RWPE1 (cell line): ENCODE data around the gene EFCAB11.

ENCODE experiments used
- CTCF ChIA-PET: fragments of 350-600 bp; sonication (Branson Sonifier 250); formaldehyde crosslinking; extraction: SDS; loops from one replicate; lab custom pipeline; 2021; lab: Yijun Ruan, JAX
- POLR2A ChIA-PET: fragments of 400-600 bp; formaldehyde crosslinking; extraction: SDS; loops from one replicate; lab custom pipeline; 2020; ENCODE audit warnings: antibody characterized with exemption; ENCODE audit not compliant: low non-redundant PET; lab: Yijun Ruan, JAX
- DNase-seq: peaks from one replicate; pipeline ENCODE4 v3.0.0; 2012; ENCODE audit warnings: low spot score
- H3K27ac ChIP-seq: fragments of 450-650 bp; 2 replicates; pipeline ENCODE4 v1.5.1; 2017
- TF ChIP-seq, protein P1 (sequence below): fragments of 450-650 bp; conservative IDR thresholded peaks from 2 replicates; pipeline ENCODE4 v1.5.1; 2017; ENCODE audit warnings: low read depth, mild to moderate bottlenecking

Gene EFCAB11

DNA sequence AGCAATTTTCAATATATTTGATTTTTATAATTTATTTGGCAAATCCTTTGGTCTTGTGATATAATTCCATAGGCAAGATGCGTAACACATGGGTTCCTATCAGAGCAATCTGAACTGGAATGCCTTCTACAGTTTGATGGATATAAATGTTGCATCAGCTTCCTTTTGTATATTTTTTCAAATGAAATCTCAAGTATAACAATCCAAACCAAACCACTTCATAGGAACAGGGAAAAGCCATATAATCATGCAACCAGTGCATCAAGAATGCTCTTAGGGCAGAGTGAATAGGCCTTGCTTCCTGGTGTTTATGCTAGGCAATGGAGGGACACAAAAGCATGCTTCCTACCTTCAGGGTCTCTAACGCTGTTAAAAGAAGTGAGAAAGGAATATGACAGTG is 34.5 kb downstream of the EFCAB11 start:
- no peak overlapping the region for H3K27ac ChIP-seq
- ChIA-PET CTCF (interaction anchor here (1.1 kb wide), 1 partner anchor 53 kb away, joined by 3 read pairs; no protein-coding TSS in a partner anchor), POLR2A (no interaction called here)
- TF ChIP-seq, protein P1, sequence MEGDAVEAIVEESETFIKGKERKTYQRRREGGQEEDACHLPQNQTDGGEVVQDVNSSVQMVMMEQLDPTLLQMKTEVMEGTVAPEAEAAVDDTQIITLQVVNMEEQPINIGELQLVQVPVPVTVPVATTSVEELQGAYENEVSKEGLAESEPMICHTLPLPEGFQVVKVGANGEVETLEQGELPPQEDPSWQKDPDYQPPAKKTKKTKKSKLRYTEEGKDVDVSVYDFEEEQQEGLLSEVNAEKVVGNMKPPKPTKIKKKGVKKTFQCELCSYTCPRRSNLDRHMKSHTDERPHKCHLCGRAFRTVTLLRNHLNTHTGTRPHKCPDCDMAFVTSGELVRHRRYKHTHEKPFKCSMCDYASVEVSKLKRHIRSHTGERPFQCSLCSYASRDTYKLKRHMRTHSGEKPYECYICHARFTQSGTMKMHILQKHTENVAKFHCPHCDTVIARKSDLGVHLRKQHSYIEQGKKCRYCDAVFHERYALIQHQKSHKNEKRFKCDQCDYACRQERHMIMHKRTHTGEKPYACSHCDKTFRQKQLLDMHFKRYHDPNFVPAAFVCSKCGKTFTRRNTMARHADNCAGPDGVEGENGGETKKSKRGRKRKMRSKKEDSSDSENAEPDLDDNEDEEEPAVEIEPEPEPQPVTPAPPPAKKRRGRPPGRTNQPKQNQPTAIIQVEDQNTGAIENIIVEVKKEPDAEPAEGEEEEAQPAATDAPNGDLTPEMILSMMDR: no peak
- DNase-seq: no peak

DNA sequence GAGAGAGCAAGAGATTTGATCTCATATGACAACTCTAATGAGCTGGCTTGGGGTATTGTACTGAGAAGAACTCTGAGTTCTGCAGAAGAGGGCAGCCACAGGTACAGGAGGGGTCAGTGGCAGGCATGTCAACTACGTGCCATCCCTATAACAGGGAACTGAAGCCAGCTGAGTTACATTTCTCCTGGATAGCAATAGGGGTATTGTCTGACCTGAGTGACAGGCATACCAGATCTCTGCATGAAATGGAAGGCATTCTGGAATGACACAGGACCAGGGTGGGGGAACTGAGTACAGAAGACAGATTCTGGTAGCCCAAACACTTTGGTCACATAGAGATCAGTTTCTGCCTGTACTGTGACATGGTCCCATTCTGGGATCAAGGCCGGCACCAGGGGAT is 35.8 kb downstream of the EFCAB11 start:
- TF ChIP-seq, protein P1: no peak
- CTCF ChIA-PET: no interaction called here
- POLR2A ChIA-PET: no interaction called here
- no peak overlapping the region for H3K27ac ChIP-seq
- no peak for DNase-seq

DNA sequence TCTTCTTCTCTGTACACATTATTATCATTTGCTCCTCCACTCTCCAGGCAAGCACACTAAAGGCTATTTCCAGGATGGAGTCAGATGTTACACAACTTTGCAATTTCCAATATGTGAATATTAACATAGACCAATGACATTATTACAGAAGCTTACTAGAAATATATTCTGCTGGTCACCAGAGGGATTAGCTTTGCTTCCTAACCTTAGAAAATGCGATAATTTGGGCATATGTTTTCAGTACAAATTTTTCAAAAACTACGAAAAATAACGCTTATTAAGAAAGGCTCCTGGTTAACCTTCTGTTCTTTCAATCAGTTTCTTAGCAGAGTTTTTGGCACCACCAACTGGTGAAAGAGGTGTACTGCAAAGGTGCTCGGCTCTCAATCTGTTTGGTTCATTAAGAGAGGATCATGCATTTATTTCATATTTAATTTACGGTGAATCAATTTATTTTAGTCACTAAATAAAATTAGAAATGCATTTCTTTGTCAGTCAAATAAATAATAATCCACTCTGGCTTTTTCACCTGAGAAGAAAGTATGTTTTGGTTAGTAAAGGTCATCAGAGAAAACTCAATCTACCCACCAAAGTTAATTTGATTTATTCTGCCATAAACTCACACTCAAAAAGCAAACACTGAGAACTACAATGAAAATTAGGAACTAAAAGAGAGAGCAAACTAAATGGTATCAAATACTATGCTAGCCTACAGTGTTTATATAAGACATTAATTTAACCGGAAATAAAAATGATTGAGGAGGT is 39.2 kb downstream of the EFCAB11 start:
- TF ChIP-seq, protein P1: peak; percentile 93
- DNase-seq: peak; percentile 48
- CTCF ChIA-PET: interaction anchor here (0.5 to 0.7 kb wide), 3 partner anchors 18 to 821 kb away, joined by 3 to 4 read pairs (median 3); no protein-coding TSS in a partner anchor
- H3K27ac ChIP-seq: no peak overlapping the region
- POLR2A ChIA-PET: interaction anchor here (0.6 kb wide), 1 partner anchor 336 kb away, joined by 3 read pairs; no protein-coding TSS in a partner anchor

DNA sequence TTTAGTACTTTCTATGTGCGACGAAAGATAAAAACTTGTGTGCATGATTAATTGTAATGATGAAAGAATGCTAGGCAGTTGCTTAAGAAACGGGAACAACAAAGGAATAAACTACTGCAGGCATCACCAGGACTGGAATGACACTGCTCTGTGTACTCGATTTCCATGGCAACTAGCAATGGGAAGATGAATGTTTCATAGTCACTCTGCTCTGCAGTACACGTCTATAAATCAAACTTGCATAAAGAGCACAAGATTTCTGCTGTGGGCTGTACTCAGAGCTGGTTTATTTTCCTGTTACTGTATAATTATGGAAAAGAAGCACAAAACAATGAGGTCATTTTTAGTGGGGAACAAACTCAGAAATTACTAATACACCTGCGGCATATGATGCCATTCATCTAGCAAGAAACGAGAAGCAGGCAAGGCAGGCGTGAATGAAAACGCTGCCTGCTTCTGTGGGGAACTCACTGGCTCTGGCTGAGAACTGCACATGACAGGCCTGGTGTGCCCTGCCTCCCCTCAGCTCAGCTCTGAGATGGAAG is 41.8 kb downstream of the EFCAB11 start:
- TF ChIP-seq, protein P1: no peak
- H3K27ac ChIP-seq: peak overlapping the region; percentile 79
- peak; percentile 86 for DNase-seq
- ChIA-PET POLR2A (no interaction called here), CTCF (interaction anchor here (0.6 kb wide), 1 partner anchor 203 kb away, joined by 4 read pairs; no protein-coding TSS in a partner anchor)

DNA sequence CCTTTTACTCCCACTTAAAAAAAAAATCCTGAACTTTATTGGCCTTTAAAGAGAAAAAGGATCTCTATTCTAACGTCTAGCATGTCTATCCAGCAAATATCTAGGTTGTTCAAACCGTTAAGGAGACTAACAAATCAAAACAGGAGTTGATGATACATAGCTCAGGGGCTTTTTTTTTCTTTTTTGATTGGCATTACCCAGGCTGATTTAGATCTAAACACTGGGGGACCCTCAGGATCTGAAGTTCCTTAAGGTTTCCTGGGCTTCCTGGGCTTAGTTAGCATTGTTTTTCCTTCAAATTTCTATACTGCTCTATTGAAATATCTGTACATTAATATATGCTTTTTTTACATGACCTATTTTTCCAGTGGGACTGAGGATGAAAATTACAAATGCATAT is 42.3 kb downstream of the EFCAB11 start:
- CTCF ChIA-PET: interaction anchor here (0.6 kb wide), 1 partner anchor 203 kb away, joined by 4 read pairs; no protein-coding TSS in a partner anchor
- TF ChIP-seq, protein P1: no peak
- no peak overlapping the region for H3K27ac ChIP-seq
- DNase-seq: no peak
- POLR2A ChIA-PET: no interaction called here

DNA sequence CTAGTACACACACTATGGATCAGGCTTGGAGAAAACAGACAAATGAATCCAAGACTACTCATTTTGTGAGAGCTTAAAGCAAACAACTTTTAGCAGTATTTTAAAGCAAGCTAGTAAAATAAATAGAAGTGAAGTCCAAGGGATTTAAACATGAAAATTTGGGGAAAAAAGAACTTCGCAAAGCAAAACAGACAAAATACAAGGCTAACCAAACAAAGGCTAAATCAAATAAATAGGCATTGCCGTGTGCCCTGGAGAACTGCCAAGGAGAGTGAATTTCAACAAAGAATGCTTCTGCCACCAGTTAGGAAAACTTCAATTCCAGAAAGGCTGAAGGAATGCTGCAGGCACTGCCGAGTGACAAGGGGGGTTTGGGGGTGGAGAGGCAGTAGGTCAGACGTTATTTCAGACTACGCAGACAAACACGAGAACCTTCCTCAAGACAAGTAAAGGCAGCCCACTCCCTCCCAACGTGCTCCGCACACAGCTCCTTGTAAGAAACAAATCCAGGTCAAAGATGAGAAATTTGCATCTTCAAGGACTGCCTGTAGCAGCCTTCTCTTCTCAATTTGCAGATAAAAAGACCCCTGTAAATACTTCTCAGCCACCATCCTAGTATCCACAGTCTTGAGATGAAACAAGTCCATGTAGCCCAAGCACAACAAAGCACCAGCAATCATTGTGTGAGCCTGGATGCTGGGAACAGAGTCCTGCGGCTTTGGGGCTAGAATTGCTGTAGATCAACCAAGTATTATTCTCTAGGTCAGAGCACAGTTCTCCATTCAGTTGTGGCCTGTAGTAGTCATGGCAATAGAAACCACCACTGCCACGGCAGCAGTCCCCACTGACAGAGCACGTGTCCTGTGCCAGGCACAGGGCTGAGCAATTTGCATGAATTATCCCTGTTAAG is 43.3 kb downstream of the EFCAB11 start:
- TF ChIP-seq, protein P1: no peak
- ChIA-PET CTCF (no interaction called here), POLR2A (no interaction called here)
- no peak for DNase-seq
- H3K27ac ChIP-seq: no peak overlapping the region
